Thymus (tissue), 11 donors: ENCODE results near the gene APOBEC3A. TPM values are rescaled to one million over a fixed set of nuclear protein-coding genes. Genes with fewer than 3 reads are reported as not detected.

Experiments used
- DNase-seq, 9 donors: peaks; one replicate each; pipeline ENCODE4 v3.0.0-alpha.2; 2013; ENCODE audit warnings: low spot score in 9 of 9, low read depth in 6 of 9, missing footprints in 1 of 9
- H3K27ac ChIP-seq, 2 donors: one replicate each; pipeline ENCODE4 v1.5.1; 2013; ENCODE audit warnings: control low read depth in 1 of 2, low read depth in 1 of 2, low read length in 1 of 2, mild to moderate bottlenecking in 1 of 2, moderate library complexity in 1 of 2
- H3K27me3 ChIP-seq, 2 donors: one replicate each; pipeline ENCODE4 v1.5.1; 2013; ENCODE audit warnings: low read length in 1 of 2; ENCODE audit not compliant: control insufficient read depth in 2 of 2, insufficient read depth in 1 of 2
- H3K36me3 ChIP-seq, 2 donors: one replicate each; pipeline ENCODE4 v1.5.1; 2013; ENCODE audit warnings: low read length in 1 of 2, mild to moderate bottlenecking in 1 of 2, moderate library complexity in 1 of 2; ENCODE audit not compliant: control insufficient read depth in 2 of 2, insufficient read depth in 2 of 2
- H3K4me1 ChIP-seq, 2 donors: one replicate each; pipeline ENCODE4 v1.5.1; 2013; ENCODE audit warnings: low read length in 2 of 2; ENCODE audit not compliant: control insufficient read depth in 2 of 2, insufficient read depth in 2 of 2
- H3K4me3 ChIP-seq, 2 donors: one replicate each; pipeline ENCODE4 v1.5.1; 2013; ENCODE audit warnings: low read length in 2 of 2, control low read depth in 1 of 2, mild to moderate bottlenecking in 1 of 2
- H3K9me3 ChIP-seq, 2 donors: one replicate each; pipeline ENCODE4 v1.5.1; 2013; ENCODE audit warnings: low read length in 1 of 2, mild to moderate bottlenecking in 1 of 2; ENCODE audit not compliant: control insufficient read depth in 2 of 2, insufficient read depth in 1 of 2
- WGBS: extraction: QIAGEN DNeasy Blood & Tissue Kit; methylation state at CpG from one replicate; pipeline ENCODE4 v1.1.7; 2013; 5-methylcytosine and 5-hydroxymethylcytosine counted together
- polyA plus RNA-seq: library from polyadenylated mRNA; stranded (reverse); fragments of 200-250 nt; gene quantifications from one replicate; pipeline ENCODE4 v1.2.3, GENCODE V29; 2013
- total RNA-seq: library from RNA; stranded (reverse); fragments of 120-200 nt; gene quantifications from one replicate; pipeline ENCODE4 v1.2.4, GENCODE V29; 2013
- donor health status: healthy.

The APOBEC3A gene
- total and polyA plus RNA-seq, 2 donors, result 1.4 to 17.3 TPM

- Histone ChIP-seq H3K4me3 (no peak overlapping the region), H3K36me3 (no peaks in the 10 kb centered on the region), H3K4me1 (no peaks in the 10 kb centered on the region), H3K9me3 (no peaks in the 10 kb centered on the region), H3K27me3 (peaks cover 0 to 2% of the 10 kb centered on the region in 2 donors), H3K27ac (no peak overlapping the region)
- WGBS, result 91% methylated on average over 9 of the region's 9 CpGs
- DNase-seq, result no peak
Observed at GRCh38 chr22:38963872-38964271, 6.5 kb downstream of the APOBEC3A start.

- WGBS, result 95% methylated on average over 7 of the region's 7 CpGs
- no peaks in the 10 kb centered on the region for H3K36me3 ChIP-seq
Observed at GRCh38 chr22:38964306-38964705, 6.9 kb downstream of the APOBEC3A start.

GRCh38 chr22:38964989-38965388, 7.6 kb downstream of the APOBEC3A start:
- no peak for DNase-seq
- Histone ChIP-seq H3K4me3 (no peak overlapping the region), H3K27ac (no peak overlapping the region), H3K4me1 (no peaks in the 10 kb centered on the region), H3K36me3 (no peaks in the 10 kb centered on the region), H3K27me3 (no peaks in the 10 kb centered on the region), H3K9me3 (no peaks in the 10 kb centered on the region)
- WGBS, result 93% methylated on average over 4 of the region's 4 CpGs

More at GRCh38 chr22:38964306-38964705, 6.9 kb downstream of the APOBEC3A start:
- Histone ChIP-seq H3K4me1 (no peaks in the 10 kb centered on the region), H3K27ac (no peak overlapping the region), H3K9me3 (no peaks in the 10 kb centered on the region), H3K27me3 (no peaks in the 10 kb centered on the region), H3K4me3 (no peak overlapping the region)
- no peak for DNase-seq

GRCh38 chr22:38965614-38966379, 8.4 kb downstream of the APOBEC3A start:
- H3K27me3 ChIP-seq, result no peaks in the 10 kb centered on the region
- no peaks in the 10 kb centered on the region for H3K9me3 ChIP-seq
- WGBS, result 95% methylated on average over 14 of the region's 14 CpGs
- H3K4me1 ChIP-seq, result no peaks in the 10 kb centered on the region
- H3K36me3 ChIP-seq, result no peaks in the 10 kb centered on the region
- no peak overlapping the region for H3K4me3 ChIP-seq
- H3K27ac ChIP-seq, result no peak overlapping the region
- no peak for DNase-seq

GRCh38 chr22:38966380-38966702, 8.9 kb downstream of the APOBEC3A start:
- H3K4me3 ChIP-seq, result no peak overlapping the region
- peaks cover 0 to 3% of the 10 kb centered on the region in 2 donors for H3K27me3 ChIP-seq
- no peak overlapping the region for H3K27ac ChIP-seq
- H3K9me3 ChIP-seq, result no peaks in the 10 kb centered on the region
- no peaks in the 10 kb centered on the region for H3K4me1 ChIP-seq
- 80% methylated on average over 5 of the region's 5 CpGs for WGBS
- H3K36me3 ChIP-seq, result no peaks in the 10 kb centered on the region
- no peak for DNase-seq

- H3K27ac ChIP-seq, result no peak overlapping the region
Observed at GRCh38 chr22:38966942-38967341, 9.5 kb downstream of the APOBEC3A start.

GRCh38 chr22:38967451-38968450, 10.3 kb downstream of the APOBEC3A start:
- no peaks in the 10 kb centered on the region for H3K9me3 ChIP-seq
- H3K36me3 ChIP-seq, result no peaks in the 10 kb centered on the region
- H3K27me3 ChIP-seq, result peaks cover 0 to 6% of the 10 kb centered on the region in 2 donors
- 78% methylated on average over 15 of the region's 15 CpGs for WGBS
- DNase-seq, result no peak
- H3K27ac ChIP-seq, result no peak overlapping the region
- no peaks in the 10 kb centered on the region for H3K4me1 ChIP-seq
- H3K4me3 ChIP-seq, result no peak overlapping the region

More at GRCh38 chr22:38966942-38967341, 9.5 kb downstream of the APOBEC3A start:
- Histone ChIP-seq H3K36me3 (no peaks in the 10 kb centered on the region), H3K4me1 (no peaks in the 10 kb centered on the region), H3K4me3 (no peak overlapping the region), H3K9me3 (no peaks in the 10 kb centered on the region), H3K27me3 (peaks cover 0 to 6% of the 10 kb centered on the region in 2 donors)
- 95% methylated on average over 7 of the region's 7 CpGs for WGBS
- DNase-seq, result no peak

GRCh38 chr22:38968801-38969200, 11.4 kb downstream of the APOBEC3A start:
- no peaks in the 10 kb centered on the region for H3K36me3 ChIP-seq
- peaks cover 0 to 6% of the 10 kb centered on the region in 2 donors for H3K27me3 ChIP-seq
- H3K4me1 ChIP-seq, result no peaks in the 10 kb centered on the region
- no peaks in the 10 kb centered on the region for H3K9me3 ChIP-seq
- no peak for DNase-seq
- H3K27ac ChIP-seq, result no peak overlapping the region
- no peak overlapping the region for H3K4me3 ChIP-seq
- WGBS, result 90% methylated on average over 11 of the region's 11 CpGs

GRCh38 chr22:38970551-38970950, 13.1 kb downstream of the APOBEC3A start:
- Histone ChIP-seq H3K36me3 (no peaks in the 10 kb centered on the region), H3K27ac (no peak overlapping the region), H3K27me3 (peaks cover 0 to 9% of the 10 kb centered on the region in 2 donors), H3K4me1 (no peaks in the 10 kb centered on the region), H3K9me3 (no peaks in the 10 kb centered on the region), H3K4me3 (no peak overlapping the region)
- no peak for DNase-seq
- 54% methylated on average over 8 of the region's 8 CpGs for WGBS
